Stimulated activated CD4-positive, alpha-beta T cell treated with anti-CD3 and anti-CD28 coated beads, Interleukin-15, amount 100 ng/mL, for 48 hours (primary cell): ENCODE results near the gene SPINK6.

ENCODE experiments used
- DNase-seq, 2 donors: peaks; one replicate each; pipeline ENCODE4 v3.0.0-alpha.2; 2020; ENCODE audit warnings: low read depth in 2 of 2

The SPINK6 gene

GRCh38 chr5:148202531-148203203 lies at the start of gene SPINK6:
SPINK6 (plus strand) TSS chr5:148203042; CDS start chr5:148203097, 55 bp downstream.
- DNase-seq: no peak

DNA sequence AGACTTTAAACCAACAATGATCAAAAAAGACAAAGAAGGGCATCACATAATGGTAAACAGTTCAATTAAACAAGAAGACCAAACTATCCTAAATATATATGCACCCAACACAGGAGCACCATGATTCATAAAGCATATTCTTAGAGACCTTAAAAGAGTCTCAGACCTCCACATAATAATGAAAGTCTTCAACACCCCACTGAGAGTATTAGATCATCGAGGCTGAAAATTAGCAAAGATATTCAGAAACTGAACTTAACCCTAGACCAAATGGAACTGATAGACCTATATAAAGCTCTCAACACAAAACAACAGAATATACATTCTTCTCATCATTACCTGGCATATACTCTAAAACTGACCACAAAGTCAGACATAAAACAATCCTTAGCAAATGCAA lies 46.2 kb upstream of the SPINK6 start:
- DNase-seq: no peak

GRCh38 chr5:148162038-148162437 lies 40.8 kb upstream of the SPINK6 start:
- no peak for DNase-seq

DNA sequence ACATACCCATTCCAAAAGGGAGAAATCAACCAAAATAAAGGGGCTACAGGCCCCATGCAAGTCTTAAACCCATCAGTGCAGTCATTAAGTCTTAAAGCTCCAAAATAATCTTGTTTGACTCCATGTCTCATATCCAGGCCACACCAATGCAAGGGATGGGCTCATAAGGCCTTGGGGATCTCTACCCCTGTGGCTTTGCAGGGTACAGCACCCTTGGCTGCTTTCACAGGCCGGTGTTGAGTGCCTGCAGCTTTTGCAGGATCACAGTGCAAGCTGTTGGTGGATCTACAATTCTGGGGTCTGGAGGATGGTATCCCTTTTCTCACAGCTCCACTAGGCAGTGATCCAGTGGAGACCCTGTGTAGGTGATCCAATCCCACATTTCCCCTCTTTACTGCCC lies 39.5 kb upstream of the SPINK6 start:
- no peak for DNase-seq

DNA sequence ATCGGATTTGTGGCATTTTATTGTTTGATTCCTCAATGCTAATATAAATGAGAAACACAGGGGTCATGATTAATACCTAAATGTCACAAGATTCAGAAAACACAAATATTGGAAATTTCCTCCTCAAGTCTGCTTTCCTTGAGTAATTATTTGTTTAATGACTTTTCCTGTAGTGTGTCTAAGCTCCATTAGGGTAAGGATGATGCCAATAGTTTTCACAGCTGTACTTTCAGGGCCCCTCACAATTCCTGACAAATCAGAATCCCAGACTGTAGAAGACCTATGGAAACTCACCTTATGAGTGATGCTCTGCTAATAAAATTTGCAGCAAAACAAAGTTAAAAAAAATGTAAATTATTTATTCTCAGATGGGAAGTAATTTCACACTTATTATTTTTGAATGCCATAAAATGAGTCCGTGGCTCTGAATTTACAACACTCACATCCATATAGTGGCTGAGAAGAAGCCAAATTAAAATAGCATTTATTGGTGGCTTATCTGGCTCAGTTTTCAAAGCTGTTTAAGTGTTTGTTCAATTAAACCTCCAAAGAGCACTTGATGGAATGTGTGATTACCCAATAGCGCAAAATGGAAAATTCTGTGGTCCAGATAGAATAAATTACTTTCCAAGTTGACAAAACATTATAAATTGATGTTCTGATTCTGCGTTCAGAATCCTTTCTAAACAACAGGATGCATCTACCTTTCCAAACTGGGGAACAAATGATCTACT lies 36.1 kb upstream of the SPINK6 start:
- DNase-seq: no peak

DNA sequence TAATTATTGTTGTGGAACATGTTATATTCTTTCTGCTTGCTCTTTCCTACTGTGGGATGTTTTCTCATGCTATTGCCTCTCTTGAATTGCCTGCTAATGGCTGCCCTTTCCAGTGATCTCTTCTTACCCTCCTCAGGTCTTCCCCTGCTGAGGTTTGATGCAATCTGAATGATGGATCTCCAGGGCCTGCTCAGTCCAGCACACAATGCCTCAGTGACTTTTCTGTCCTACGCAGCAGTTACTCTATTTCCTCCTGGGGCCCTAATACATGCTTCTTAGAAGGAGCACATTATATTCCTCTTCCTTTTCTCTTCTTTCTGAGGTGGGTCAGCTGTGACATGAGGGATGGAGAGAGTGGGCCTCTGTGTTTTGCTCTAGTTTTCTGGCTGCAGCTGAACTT lies 34.6 kb upstream of the SPINK6 start, which contains the start of gene SPINK14:
SPINK14 (plus strand) TSS at position 301 of the 400 bp plus-strand sequence. CDS start 1,187 bp downstream, outside the sequence.
- no peak for DNase-seq

DNA sequence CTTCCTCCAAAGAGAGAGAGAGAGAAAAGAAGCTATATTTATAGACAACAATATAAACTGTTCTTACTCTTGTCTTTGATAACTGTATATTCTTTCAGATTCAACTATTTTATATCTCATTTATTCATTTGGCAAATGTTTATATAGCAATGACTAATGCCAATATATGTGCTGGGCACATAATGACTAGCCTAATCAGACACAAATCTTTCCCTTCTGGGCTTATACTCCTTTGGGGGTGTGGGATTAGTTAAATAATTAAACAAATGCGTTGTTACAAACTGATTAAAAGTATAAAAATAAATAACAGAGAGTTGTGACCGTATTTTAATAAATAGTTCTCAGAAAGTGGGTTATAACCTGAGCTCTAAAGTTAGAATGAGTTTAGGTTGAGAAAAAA lies 30.5 kb upstream of the SPINK6 start:
- no peak for DNase-seq

DNA sequence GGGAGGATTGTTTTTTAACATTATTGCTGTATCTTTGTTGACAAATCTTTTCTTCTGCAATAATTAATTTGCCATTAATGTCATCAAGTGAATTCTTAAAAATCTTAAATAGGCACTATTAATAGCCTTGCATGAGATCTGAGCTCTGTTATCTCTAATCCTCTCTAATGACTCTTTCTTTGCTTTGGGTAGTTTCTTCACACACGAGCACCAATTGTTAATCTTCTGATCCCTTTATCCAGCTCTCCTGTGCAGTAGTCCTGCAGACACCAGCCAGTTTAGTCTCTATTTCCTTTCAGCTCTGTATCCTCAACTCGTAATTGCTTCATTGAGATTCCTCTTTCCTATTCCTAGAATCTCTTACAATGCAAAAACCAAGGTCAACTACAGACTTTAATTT lies 26.4 kb upstream of the SPINK6 start:
- DNase-seq: no peak

- no peak for DNase-seq
These were observed 25.6 kb upstream of the SPINK6 start for GRCh38 chr5:148177207-148177606.

GRCh38 chr5:148179234-148179824 lies 23.5 kb upstream of the SPINK6 start:
- no peak for DNase-seq

- no peak for DNase-seq
These were observed 16.4 kb upstream of the SPINK6 start for GRCh38 chr5:148186248-148187003.

- DNase-seq: no peak
These were observed 11.8 kb upstream of the SPINK6 start for GRCh38 chr5:148191010-148191409.

- DNase-seq: no peak
These were observed 9.6 kb upstream of the SPINK6 start for GRCh38 chr5:148193202-148193601.

GRCh38 chr5:148201151-148201550 lies 1.7 kb upstream of the SPINK6 start:
- no peak for DNase-seq

GRCh38 chr5:148205044-148205806 lies 2.4 kb downstream of the SPINK6 start:
- no peak for DNase-seq

DNA sequence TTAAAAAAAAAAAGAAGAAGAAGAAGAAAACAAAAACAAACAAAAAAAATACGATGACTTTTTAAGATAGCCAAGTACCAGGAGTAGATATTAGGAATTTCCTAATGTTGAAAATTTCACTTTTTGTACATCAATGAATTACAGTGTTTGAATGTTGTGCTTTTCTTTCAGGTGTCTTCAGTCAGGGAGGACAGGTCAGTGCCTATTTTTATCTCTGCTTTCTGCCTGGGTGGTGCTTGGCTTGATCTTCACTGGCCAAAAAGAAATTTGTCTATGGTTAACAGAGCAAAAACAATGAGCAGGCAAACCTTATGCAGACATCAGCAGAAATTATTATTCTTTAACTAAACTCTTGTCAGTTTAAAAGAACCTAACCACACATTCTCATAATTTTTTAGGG lies 3.0 kb downstream of the SPINK6 start:
- no peak for DNase-seq

DNA sequence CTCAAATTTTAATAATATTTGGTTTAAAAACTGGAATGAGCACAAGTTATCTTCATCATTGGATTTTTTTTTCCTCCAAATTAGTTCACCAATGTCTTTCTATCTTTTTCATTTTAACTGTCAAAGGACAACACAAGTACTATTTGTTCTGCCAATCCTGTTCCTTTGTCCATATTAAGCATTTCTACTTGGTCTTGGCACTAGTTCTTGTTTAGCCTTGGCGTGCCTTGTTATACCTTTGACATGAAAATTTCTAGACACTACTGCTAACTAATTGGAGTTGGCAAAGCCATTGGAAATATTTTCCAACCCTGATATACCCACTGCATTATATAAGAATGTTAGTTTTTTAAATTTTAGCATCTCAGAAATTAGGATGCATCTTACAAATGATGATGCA lies 3.8 kb downstream of the SPINK6 start:
- no peak for DNase-seq

DNA sequence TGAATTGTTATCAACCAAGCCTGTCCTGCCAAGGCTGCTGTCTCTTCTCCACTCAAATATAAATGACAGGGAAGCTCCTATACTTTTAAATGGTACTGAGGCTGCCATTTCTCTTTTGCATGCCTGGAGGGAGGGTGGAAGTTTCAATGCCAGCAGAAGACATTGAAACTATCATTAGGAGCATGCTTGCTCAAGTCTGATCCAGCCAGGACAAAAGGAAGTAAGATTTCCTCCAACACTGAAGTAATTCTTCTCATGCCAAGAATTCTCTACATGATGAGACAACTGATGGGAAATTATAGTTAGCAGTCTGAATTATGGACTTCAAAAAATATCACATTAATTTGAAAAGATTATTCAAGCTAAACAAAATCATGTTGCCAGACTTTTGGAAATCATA lies 5.4 kb downstream of the SPINK6 start:
- no peak for DNase-seq

DNA sequence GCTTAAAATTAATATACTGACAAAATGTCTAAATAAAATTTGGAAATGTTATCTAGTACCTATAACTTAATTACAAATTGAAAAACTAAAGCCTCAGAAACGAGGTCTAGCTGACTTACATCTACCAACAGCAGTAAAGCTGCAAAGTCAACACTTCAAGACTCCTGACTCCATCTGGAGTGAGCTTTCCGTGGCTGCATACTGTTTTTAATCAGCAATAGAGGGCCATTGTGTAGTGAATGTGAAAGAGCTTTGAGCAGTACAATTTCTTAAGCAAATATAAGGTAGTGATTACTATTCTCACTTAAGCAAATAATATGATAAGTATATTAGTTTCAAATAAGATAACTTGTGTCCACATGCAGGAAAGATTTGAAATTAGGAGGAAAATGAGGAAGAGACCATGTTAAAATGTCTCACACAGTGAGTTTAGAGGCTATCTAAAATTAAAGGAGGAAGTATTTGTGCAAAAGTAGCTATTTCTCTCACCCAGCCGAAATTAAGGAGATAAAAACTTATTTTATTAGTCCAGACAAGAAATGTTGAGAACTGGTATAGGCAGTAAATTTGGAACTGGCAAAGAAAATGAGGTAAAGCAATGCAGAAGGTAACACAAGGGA lies 6.4 kb downstream of the SPINK6 start:
- DNase-seq: no peak

DNA sequence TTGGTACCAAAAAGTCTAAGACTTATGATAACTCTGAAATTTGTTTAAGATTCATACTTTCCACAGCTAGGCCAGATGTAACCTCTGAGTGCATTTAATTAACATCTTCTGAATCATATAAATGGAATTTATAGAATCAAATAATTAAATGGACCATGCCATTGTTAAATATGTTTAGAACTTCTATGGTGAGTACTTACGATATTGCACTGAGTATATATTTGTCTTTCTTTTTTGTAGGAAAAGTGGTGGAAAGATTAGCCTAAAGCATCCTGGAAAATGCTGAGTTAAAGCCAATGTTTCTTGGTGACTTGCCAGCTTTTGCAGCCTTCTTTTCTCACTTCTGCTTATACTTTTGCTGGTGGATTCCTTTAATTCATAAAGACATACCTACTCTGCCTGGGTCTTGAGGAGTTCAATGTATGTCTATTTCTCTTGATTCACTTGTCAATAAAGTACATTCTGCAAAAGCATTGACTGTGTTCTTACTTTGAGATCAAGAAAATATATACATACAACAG lies 11.9 kb downstream of the SPINK6 start:
- no peak for DNase-seq

DNA sequence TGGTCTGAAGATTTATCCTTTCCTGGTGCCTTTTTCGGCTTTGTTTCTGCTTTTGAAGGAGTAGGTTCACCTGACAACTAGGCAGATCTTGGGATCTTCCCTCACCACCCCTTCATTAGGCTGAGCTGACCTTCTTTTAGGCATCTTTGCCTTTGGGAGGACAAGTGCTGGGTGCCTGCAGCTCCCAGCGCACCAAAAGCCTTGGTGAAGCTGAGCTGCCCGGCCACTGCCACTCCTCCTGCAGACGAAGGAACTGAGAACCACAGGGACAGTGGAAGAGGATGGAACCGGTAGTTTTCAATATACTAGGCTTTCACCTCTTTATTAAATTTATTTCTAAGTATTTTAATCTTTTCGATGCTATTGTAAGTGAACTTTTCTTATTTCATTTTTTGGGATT lies 18.7 kb downstream of the SPINK6 start:
- no peak for DNase-seq
